GM20000 (cell line): ENCODE results near the gene PAEP.

Experiments
- DNase-seq: peaks from one replicate; pipeline ENCODE4 v3.0.0; 2012; ENCODE audit warnings: low spot score
- TF ChIP-seq, protein P1 (sequence below): IDR thresholded peaks from 2 replicates; pipeline ENCODE4 v1.5.1; 2012; ENCODE audit warnings: mild to moderate bottlenecking, control low read depth; ENCODE audit errors: extremely low read depth, missing control alignments

The PAEP gene

DNA sequence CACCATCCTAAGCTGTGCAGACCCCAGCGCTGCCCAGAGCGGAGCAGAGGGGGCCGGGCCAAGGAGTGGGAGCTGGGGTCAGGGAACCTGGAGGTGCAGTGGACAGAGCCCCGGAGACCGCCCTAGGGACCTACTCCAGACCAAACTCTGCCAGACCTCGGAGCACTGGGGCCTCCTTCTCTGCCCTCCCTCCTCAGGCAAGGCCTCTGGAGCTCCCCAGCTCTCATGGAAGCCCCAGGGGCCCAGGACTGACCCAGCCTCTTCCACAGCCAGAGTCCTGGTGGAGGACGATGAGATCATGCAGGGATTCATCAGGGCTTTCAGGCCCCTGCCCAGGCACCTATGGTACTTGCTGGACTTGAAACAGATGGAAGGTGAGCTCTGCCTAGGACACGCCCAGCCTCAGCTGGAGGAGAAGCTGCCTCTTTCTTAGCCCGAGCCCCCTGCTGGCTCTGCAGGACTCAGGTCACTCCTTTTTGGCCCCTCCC is 3.6 kb downstream of the PAEP start:
- TF ChIP-seq, protein P1, sequence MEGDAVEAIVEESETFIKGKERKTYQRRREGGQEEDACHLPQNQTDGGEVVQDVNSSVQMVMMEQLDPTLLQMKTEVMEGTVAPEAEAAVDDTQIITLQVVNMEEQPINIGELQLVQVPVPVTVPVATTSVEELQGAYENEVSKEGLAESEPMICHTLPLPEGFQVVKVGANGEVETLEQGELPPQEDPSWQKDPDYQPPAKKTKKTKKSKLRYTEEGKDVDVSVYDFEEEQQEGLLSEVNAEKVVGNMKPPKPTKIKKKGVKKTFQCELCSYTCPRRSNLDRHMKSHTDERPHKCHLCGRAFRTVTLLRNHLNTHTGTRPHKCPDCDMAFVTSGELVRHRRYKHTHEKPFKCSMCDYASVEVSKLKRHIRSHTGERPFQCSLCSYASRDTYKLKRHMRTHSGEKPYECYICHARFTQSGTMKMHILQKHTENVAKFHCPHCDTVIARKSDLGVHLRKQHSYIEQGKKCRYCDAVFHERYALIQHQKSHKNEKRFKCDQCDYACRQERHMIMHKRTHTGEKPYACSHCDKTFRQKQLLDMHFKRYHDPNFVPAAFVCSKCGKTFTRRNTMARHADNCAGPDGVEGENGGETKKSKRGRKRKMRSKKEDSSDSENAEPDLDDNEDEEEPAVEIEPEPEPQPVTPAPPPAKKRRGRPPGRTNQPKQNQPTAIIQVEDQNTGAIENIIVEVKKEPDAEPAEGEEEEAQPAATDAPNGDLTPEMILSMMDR: no peak
- no peak for DNase-seq

DNA sequence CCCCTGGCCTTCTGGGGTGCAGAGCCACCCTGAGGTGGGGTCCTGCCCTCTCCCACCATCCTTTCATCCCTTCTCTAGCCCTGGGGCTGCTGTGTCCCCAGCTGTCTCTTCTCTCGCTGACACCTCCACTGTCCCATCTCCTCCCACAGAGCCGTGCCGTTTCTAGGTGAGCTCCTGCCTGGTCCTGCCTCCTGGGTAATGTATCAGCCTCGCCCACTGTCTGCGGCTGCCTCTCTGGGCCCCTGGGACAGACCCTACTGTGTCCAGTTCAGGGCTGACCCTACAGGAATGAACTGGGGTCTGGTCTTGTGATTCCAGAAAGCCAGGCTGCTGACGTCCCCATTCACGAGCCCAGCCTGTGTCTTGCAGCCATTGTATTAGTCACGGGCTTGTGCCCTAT is 4.1 kb downstream of the PAEP start:
- DNase-seq: no peak
- TF ChIP-seq, protein P1: no peak

DNA sequence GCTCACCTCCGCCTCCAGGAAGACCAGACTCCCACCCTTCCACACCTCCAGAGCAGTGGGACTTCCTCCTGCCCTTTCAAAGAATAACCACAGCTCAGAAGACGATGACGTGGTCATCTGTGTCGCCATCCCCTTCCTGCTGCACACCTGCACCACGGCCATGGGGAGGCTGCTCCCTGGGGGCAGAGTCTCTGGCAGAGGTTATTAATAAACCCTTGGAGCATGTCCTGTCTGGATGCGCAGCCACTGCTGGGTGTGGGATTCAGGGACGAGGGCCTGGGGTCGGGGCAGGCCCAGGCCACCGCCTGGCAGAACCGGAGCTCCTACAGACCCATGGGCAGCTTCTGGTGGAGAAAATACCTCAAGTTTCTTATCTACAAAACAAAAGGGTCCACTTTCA is 5.0 kb downstream of the PAEP start:
- no peak for DNase-seq
- TF ChIP-seq, protein P1: no peak

DNA sequence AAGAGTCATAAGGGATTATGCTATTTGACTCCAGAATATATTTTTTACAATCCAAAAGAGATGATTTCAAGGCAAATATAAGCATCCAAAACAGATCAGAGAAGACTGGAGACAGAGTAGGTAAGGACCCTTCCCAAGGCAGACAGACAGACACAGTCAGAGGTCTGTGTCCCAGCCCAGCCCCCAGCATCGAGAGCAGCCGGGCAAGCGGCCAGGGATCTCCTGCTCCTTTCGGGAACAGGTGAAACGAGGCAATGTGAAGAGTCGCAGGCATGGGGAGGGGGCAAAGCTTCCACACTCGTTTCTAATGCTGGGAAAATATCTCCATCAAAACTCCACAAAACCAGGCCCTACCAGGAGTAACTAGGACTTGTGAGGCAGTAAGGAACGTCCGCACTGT is 5.8 kb downstream of the PAEP start:
- TF ChIP-seq, protein P1: no peak
- DNase-seq: no peak

DNA sequence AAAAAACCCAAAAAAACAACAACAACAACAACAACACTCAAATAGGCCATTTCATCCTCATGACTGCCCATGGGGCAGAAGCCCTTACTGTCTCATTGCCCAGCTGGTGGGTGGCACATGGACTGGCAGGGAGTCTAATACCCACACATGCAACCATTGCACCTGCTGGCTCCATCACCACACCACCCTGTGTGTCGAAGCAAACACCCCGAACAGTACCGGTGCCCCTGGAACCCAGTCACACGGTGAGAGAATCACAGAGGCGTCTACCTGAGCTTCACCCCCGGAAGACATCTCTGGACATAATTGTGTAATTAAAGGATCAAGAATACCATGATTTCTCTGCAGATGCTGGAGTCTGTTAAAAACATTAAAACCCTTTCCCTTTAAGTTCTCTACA is 6.5 kb downstream of the PAEP start:
- TF ChIP-seq, protein P1: no peak
- no peak for DNase-seq

DNA sequence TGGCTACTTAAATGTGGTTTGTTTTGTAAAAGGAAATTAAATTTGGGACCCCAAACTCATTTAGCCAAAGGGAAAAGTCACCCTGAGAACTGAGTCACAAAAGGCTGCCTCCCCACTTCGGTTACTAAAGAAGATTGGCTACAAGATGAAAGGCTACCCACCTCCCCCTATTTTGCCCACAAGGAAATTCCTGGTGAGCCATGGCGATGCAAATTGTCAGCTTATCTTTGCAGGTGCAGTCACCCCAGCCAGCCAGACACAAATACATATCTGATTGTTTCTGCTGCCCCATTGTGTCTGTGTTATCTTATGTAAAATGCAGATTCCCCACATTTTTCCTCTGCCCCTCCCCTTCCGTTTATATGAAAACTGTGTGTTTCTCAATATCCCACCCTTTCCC is 8.9 kb downstream of the PAEP start:
- TF ChIP-seq, protein P1: no peak
- no peak for DNase-seq

DNA sequence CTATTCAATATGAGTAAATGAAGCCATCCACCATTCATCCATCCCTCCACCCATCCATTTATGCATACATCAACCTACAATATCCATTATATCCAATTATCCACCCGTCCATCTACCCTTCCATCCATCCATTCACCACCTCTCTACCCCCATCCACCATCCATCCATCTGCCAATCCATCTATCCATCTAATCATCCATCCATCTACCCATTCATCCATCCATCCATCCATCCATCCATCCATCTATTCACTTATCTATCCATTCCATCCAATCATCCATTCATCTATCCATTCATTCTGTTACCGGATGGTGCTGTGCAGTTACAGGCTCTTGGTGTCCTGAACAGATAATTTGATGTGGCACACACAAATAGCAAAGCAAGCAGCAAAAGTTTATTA is 10.7 kb downstream of the PAEP start:
- no peak for DNase-seq
- TF ChIP-seq, protein P1: no peak

DNA sequence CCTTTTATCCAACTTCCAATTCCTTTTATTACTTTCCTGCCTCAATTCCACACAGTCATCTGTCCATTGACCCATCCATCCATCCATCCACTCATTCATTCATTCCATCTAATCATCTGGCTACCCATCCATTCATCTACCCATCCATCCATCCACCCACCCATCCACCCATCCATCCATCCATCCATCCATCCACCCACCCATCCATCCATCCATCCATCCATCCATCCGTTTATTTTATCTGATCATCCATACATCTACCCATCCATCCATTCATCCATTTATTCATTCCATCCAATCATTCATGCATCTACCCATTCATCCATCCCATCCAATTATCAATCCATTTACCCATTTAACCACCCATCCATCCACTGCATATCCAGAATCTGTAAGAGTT is 11.6 kb downstream of the PAEP start:
- TF ChIP-seq, protein P1: no peak
- DNase-seq: no peak
